Smooth muscle cell (in vitro differentiated cells): ENCODE measurements around the gene VPS13D. TPM values are rescaled to one million over a fixed set of nuclear protein-coding genes. Genes with fewer than 3 reads are reported as not detected.

Source experiments
- DNase-seq: peaks from one replicate; lab custom pipeline; 2025; ENCODE audit not compliant: unreplicated experiment; lab: John Stamatoyannopoulos, UW
- H2AFZ ChIP-seq: fragments of 200-600 bp; sonication (generic); 2 replicates; pipeline ENCODE4 v1.6.0; 2016; ENCODE audit warnings: antibody characterized with exemption, low read depth, mild to moderate bottlenecking
- H3F3A ChIP-seq: fragments of 200-600 bp; sonication (generic); 2 replicates; pipeline ENCODE4 v1.6.0; 2017; ENCODE audit warnings: antibody characterized with exemption, low read depth
- H3K27ac ChIP-seq: fragments of 200-600 bp; sonication (generic); 2 replicates; pipeline ENCODE4 v1.5.1; 2016; ENCODE audit warnings: low read depth, mild to moderate bottlenecking
- H3K27me3 ChIP-seq: fragments of 200-600 bp; sonication (generic); 2 replicates; pipeline ENCODE4 v1.6.1; 2016; ENCODE audit warnings: low read depth, mild to moderate bottlenecking
- H3K36me3 ChIP-seq: fragments of 200-600 bp; sonication (generic); 2 replicates; pipeline ENCODE4 v1.5.1; 2016; ENCODE audit warnings: low read depth
- H3K4me1 ChIP-seq: fragments of 200-600 bp; sonication (generic); 2 replicates; pipeline ENCODE4 v1.5.1; 2016; ENCODE audit warnings: low read depth
- H3K4me2 ChIP-seq: fragments of 200-600 bp; sonication (generic); 2 replicates; pipeline ENCODE4 v1.6.0; 2016; ENCODE audit warnings: mild to moderate bottlenecking
- H3K4me3 ChIP-seq: fragments of 200-600 bp; sonication (generic); 2 replicates; pipeline ENCODE4 v1.5.1; 2016; ENCODE audit warnings: mild to moderate bottlenecking
- H3K79me2 ChIP-seq: fragments of 200-600 bp; sonication (generic); 2 replicates; pipeline ENCODE4 v1.6.0; 2016; ENCODE audit warnings: low read depth, mild to moderate bottlenecking
- H3K9ac ChIP-seq: fragments of 200-600 bp; sonication (generic); 2 replicates; pipeline ENCODE4 v1.6.0; 2016; ENCODE audit warnings: low read depth
- H3K9me3 ChIP-seq: fragments of 200-600 bp; sonication (generic); replicated peaks from 2 replicates; pipeline ENCODE4 v1.5.1; 2016; ENCODE audit warnings: low read depth
- H4K20me1 ChIP-seq: fragments of 200-600 bp; sonication (generic); 2 replicates; pipeline ENCODE4 v1.6.0; 2016; ENCODE audit warnings: low read depth
- WGBS: methylation state at CpG from one replicate; pipeline ENCODE4 v1.1.7; 2016; ENCODE audit warnings: low lambda C conversion rate; 5-methylcytosine and 5-hydroxymethylcytosine counted together
- polyA plus RNA-seq: library from polyadenylated mRNA; unstranded; fragments of >200 nt; fragmentation: Nextera tagmentation; extraction: Ambion mirVana; gene quantifications from 2 replicates; pipeline ENCODE4 v1.2.1, GENCODE V29; 2016
- total RNA-seq: library from RNA; depleted of rRNA; stranded (reverse); fragments of >200 nt; gene quantifications from 2 replicates; pipeline ENCODE4 v1.2.3, GENCODE V29; 2014
- TF ChIP-seq, protein P1 (sequence below): fragments of 200-600 bp; sonication (generic); IDR thresholded peaks from 2 replicates; pipeline ENCODE4 v1.5.1; 2017; ENCODE audit warnings: borderline replicate concordance, mild to moderate bottlenecking, antibody characterized with exemption; ENCODE audit not compliant: insufficient read depth, poor library complexity, severe bottlenecking

VPS13D gene
- total and polyA plus RNA-seq, 2 experiments from 2014 or later, result 3.5 to 20.0 TPM

DNA sequence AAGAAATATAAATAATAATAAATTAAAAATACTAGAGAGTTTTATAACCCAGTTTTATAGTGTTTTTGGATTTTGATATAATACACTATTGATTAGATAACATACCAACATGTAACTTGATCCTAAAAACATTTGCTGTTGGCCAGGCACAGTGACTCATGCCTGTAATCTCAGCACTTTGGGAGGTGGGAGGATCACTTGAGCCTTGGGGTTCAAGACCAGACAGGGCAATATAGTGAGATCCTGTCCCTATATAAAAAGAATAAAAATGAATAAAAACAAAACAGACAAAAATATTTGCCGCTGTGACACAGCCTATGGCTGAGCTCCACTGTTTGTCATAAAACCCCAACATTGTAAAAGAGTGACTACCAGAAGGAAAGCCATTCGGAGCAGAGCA lies 26.1 kb downstream of the VPS13D start:
- Histone ChIP-seq H3K4me1 (no peaks in the 10 kb centered on the region), H3K9me3 (no peaks in the 10 kb centered on the region), H4K20me1 (no peaks in the 10 kb centered on the region), H3F3A (no peaks in the 10 kb centered on the region), H3K4me3 (no peak overlapping the region), H3K4me2 (no peak overlapping the region), H3K27me3 (no peaks in the 10 kb centered on the region), H3K9ac (no peak overlapping the region), H3K27ac (no peak overlapping the region), H3K36me3 (no peaks in the 10 kb centered on the region), H3K79me2 (no peaks in the 10 kb centered on the region), H2AFZ (no peak overlapping the region)
- WGBS, result 100% methylated on average over 2 of the region's 2 CpGs
- TF ChIP-seq, protein P1, sequence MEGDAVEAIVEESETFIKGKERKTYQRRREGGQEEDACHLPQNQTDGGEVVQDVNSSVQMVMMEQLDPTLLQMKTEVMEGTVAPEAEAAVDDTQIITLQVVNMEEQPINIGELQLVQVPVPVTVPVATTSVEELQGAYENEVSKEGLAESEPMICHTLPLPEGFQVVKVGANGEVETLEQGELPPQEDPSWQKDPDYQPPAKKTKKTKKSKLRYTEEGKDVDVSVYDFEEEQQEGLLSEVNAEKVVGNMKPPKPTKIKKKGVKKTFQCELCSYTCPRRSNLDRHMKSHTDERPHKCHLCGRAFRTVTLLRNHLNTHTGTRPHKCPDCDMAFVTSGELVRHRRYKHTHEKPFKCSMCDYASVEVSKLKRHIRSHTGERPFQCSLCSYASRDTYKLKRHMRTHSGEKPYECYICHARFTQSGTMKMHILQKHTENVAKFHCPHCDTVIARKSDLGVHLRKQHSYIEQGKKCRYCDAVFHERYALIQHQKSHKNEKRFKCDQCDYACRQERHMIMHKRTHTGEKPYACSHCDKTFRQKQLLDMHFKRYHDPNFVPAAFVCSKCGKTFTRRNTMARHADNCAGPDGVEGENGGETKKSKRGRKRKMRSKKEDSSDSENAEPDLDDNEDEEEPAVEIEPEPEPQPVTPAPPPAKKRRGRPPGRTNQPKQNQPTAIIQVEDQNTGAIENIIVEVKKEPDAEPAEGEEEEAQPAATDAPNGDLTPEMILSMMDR, result no peak
- no peak for DNase-seq

DNA sequence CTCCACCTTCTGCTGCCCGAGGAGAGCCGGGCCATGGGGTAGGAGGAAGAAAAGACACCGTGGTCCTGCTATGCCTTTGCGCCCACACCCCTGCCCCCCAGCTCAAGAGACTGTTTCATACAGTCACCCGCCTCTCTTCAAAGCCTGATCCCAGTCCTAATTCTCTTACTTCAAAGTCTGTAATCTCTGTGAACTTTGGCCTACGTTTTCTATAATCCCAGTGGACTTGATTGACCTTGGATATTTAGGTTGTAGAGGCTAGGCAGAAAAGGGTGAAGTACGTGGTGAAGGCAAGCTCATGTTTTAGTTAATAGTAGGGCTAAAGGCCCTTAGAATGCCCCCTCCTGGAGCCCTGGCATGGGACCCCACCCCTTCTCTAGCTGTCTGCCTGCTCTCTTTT lies 28.4 kb downstream of the VPS13D start:
- H3K36me3 ChIP-seq, result peaks cover 12% of the 10 kb centered on the region
- no peak overlapping the region for H3K27ac ChIP-seq
- H3K9ac ChIP-seq, result no peak overlapping the region
- no peaks in the 10 kb centered on the region for H4K20me1 ChIP-seq
- TF ChIP-seq, protein P1, result no peak
- 93% methylated on average over 7 of the region's 7 CpGs for WGBS
- H3K27me3 ChIP-seq, result no peaks in the 10 kb centered on the region
- DNase-seq, result no peak
- no peaks in the 10 kb centered on the region for H3K4me1 ChIP-seq
- H3F3A ChIP-seq, result no peaks in the 10 kb centered on the region
- no peaks in the 10 kb centered on the region for H3K79me2 ChIP-seq
- no peak overlapping the region for H3K4me3 ChIP-seq
- H3K4me2 ChIP-seq, result no peak overlapping the region
- no peaks in the 10 kb centered on the region for H3K9me3 ChIP-seq
- H2AFZ ChIP-seq, result no peak overlapping the region

DNA sequence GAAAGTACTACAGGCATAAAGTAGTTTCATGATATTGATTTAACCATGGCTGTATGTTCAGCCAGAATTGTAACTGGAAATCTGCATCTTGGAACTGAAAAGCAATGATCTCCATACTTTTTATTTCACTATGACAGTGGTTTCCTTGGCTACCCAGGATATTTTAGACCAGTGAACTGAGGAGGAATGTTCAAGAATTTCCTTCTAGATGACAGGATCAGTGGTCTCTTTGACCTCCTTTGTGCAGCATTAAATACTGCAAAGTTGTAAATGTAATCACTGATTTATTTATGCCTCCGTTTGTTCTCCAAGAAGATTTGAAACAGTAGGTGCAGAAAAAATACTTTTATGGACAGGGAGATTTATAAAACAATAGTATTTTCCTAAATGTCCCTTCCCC lies 39.5 kb downstream of the VPS13D start:
- WGBS, result 91% methylated on average over 1 of the region's 1 CpG
- Histone ChIP-seq H3K27ac (no peak overlapping the region), H3K4me2 (no peak overlapping the region), H3K79me2 (no peaks in the 10 kb centered on the region), H3K9me3 (no peaks in the 10 kb centered on the region), H3K27me3 (no peaks in the 10 kb centered on the region), H3K9ac (no peak overlapping the region), H2AFZ (no peak overlapping the region), H3K36me3 (peaks cover 24% of the 10 kb centered on the region), H3K4me1 (no peaks in the 10 kb centered on the region), H3F3A (no peaks in the 10 kb centered on the region), H3K4me3 (no peak overlapping the region), H4K20me1 (no peaks in the 10 kb centered on the region)
- TF ChIP-seq, protein P1, result no peak
- no peak for DNase-seq

DNA sequence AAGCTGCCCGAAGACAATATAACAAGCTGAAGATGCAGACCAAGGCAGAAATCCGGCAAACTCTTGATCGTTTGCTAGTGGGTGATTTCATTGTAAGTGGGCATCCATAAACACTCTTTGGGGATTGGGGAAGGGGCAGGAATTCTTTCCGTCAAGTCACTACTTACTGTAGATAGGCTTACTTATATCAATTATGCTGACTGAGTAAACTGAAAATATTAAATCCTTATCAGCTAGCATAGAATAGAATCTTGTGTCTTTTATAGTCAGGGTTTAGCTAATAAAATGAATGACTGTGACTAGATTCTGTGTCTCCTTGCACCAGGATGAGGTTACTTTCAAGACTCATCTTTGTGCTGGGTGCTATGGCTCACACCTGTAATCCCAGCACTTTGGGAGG lies 41.2 kb downstream of the VPS13D start:
- Histone ChIP-seq H3K9me3 (no peaks in the 10 kb centered on the region), H3K9ac (no peak overlapping the region), H3K27ac (no peak overlapping the region), H2AFZ (no peak overlapping the region), H3K4me3 (no peak overlapping the region), H3K4me1 (no peaks in the 10 kb centered on the region), H3K4me2 (no peak overlapping the region), H3K79me2 (no peaks in the 10 kb centered on the region), H3K36me3 (peaks cover 16% of the 10 kb centered on the region), H4K20me1 (no peaks in the 10 kb centered on the region), H3K27me3 (no peaks in the 10 kb centered on the region), H3F3A (no peaks in the 10 kb centered on the region)
- WGBS, result 98% methylated on average over 4 of the region's 4 CpGs
- TF ChIP-seq, protein P1, result no peak
- no peak for DNase-seq
